IMR-90 (cell line): ENCODE results near the gene ACAP1. TPM values are rescaled to one million over a fixed set of nuclear protein-coding genes. Genes with fewer than 3 reads are reported as not detected.

Source experiments
- ATAC-seq: fragments of 200-7000 bp; cut with Tn5 transposase; 2 replicates; pipeline ENCODE4 v1.9.1; 2020; ENCODE audit warnings: low read depth, mild to moderate bottlenecking, moderate library complexity
- BruUV-seq: library from RNA; stranded (reverse); fragments of 400-500 nt; replicated peaks from 2 replicates; lab custom pipeline; 2021; lab: Mats Ljungman, UMichigan
- CTCF ChIA-PET: fragments of 300-600 bp; formaldehyde crosslinking; extraction: SDS; loops from one replicate; lab custom pipeline; 2021; ENCODE audit warnings: antibody characterized with exemption; lab: Yijun Ruan, JAX
- POLR2A ChIA-PET: fragments of 300-600 bp; sonication (Branson Sonifier 250); formaldehyde crosslinking; loops from one replicate; lab custom pipeline; 2022; ENCODE audit warnings: antibody characterized with exemption; ENCODE audit not compliant: unreplicated experiment; lab: Charles Lee
- DNase-seq: peaks from one replicate; pipeline ENCODE4 v3.0.0; 2013
- H2AFZ ChIP-seq: replicated peaks from 2 replicates; pipeline ENCODE3; 2013; ENCODE audit warnings: low read length, mild to moderate bottlenecking; ENCODE audit not compliant: poor library complexity
- H2AK5ac ChIP-seq: 2 replicates; pipeline ENCODE4 v1.6.1; 2013; ENCODE audit warnings: low read depth, low read length, inconsistent platforms
- H2AK9ac ChIP-seq: replicated peaks from 2 replicates; pipeline ENCODE3; 2013; ENCODE audit warnings: mild to moderate bottlenecking, low read depth, low read length, moderate library complexity; ENCODE audit not compliant: poor library complexity
- H2BK120ac ChIP-seq: 2 replicates; pipeline ENCODE4 v1.6.1; 2013; ENCODE audit warnings: low read depth, low read length, inconsistent platforms
- H2BK15ac ChIP-seq: 3 replicates; pipeline ENCODE4 v1.6.1; 2013; ENCODE audit warnings: low read depth, low read length, inconsistent platforms
- H2BK20ac ChIP-seq: 2 replicates; pipeline ENCODE4 v1.6.1; 2013; ENCODE audit warnings: low read depth, mild to moderate bottlenecking, inconsistent platforms, low read length, moderate library complexity
- H2BK5ac ChIP-seq: 2 replicates; pipeline ENCODE4 v1.6.1; 2013; ENCODE audit warnings: mild to moderate bottlenecking, low read depth, low read length, inconsistent platforms; ENCODE audit not compliant: poor library complexity, severe bottlenecking
- H3K14ac ChIP-seq: replicated peaks from 2 replicates; pipeline ENCODE4 v1.6.1; 2013; ENCODE audit warnings: low read depth, low read length, inconsistent platforms
- H3K18ac ChIP-seq: 2 replicates; pipeline ENCODE4 v1.6.1; 2013; ENCODE audit warnings: low read depth, low read length, control low read depth
- H3K23ac ChIP-seq: 2 replicates; pipeline ENCODE4 v1.6.1; 2013; ENCODE audit warnings: low read depth, low read length, inconsistent platforms
- H3K27ac ChIP-seq: 2 replicates; pipeline ENCODE4 v1.5.1; 2013; ENCODE audit warnings: mild to moderate bottlenecking, control low read depth, low read length; ENCODE audit not compliant: insufficient read depth
- H3K27me3 ChIP-seq: 2 replicates; pipeline ENCODE4 v1.6.1; 2013; ENCODE audit warnings: low read length; ENCODE audit not compliant: control insufficient read depth, insufficient read depth
- H3K36me3 ChIP-seq: 2 replicates; pipeline ENCODE4 v1.6.1; 2013; ENCODE audit warnings: low read length, mixed read lengths; ENCODE audit not compliant: control insufficient read depth, insufficient read depth
- H3K4ac ChIP-seq: 2 replicates; pipeline ENCODE4 v1.6.1; 2013; ENCODE audit warnings: low read depth, low read length, inconsistent platforms
- H3K4me1 ChIP-seq: 2 replicates; pipeline ENCODE4 v1.6.1; 2013; ENCODE audit warnings: low read length, mixed read lengths; ENCODE audit not compliant: control insufficient read depth, insufficient read depth
- H3K4me2 ChIP-seq: 2 replicates; pipeline ENCODE4 v1.6.1; 2013; ENCODE audit warnings: low read depth, mild to moderate bottlenecking, control low read depth, low read length, moderate library complexity
- H3K4me3 ChIP-seq: 2 replicates; pipeline ENCODE4 v1.5.1; 2013; ENCODE audit warnings: low read depth, mild to moderate bottlenecking, control low read depth, low read length, moderate library complexity; ENCODE audit not compliant: insufficient read depth
- H3K56ac ChIP-seq: 2 replicates; pipeline ENCODE4 v1.6.1; 2013; ENCODE audit warnings: low read length, inconsistent platforms; ENCODE audit not compliant: insufficient read depth; ENCODE audit errors: extremely low read depth
- H3K79me1 ChIP-seq, 2 experiments: 2 replicates each; pipeline ENCODE4 v1.6.1; 2013; ENCODE audit warnings: low read length in 2 of 2, inconsistent platforms in 1 of 2, low read depth in 1 of 2
- H3K9ac ChIP-seq: 2 replicates; pipeline ENCODE4 v1.6.1; 2013; ENCODE audit warnings: low read depth, low read length, control low read depth
- H3K9me1 ChIP-seq: 2 replicates; pipeline ENCODE4 v1.6.1; 2013; ENCODE audit warnings: low read length, inconsistent platforms; ENCODE audit not compliant: insufficient read depth
- H3K9me3 ChIP-seq: 2 replicates; pipeline ENCODE4 v1.6.1; 2013; ENCODE audit warnings: low read length; ENCODE audit not compliant: control insufficient read depth, insufficient read depth
- H4K20me1 ChIP-seq: 2 replicates; pipeline ENCODE4 v1.6.1; 2013; ENCODE audit warnings: low read length, inconsistent platforms; ENCODE audit not compliant: insufficient read depth
- H4K5ac ChIP-seq: 2 replicates; pipeline ENCODE4 v1.6.1; 2013; ENCODE audit warnings: mild to moderate bottlenecking, low read depth, low read length, control low read depth
- H4K8ac ChIP-seq, 2 experiments: 2 replicates each; pipeline ENCODE4 v1.6.1; 2013; ENCODE audit warnings: low read depth in 2 of 2, low read length in 2 of 2, control low read depth in 1 of 2, inconsistent platforms in 1 of 2
- H4K91ac ChIP-seq: 2 replicates; pipeline ENCODE4 v1.6.1; 2013; ENCODE audit warnings: low read depth, low read length, inconsistent platforms; ENCODE audit not compliant: insufficient read depth
- BHLHE40 ChIP-seq: fragments of 150-350 bp; IDR thresholded peaks from 2 replicates; pipeline ENCODE4 v1.6.1; 2016; ENCODE audit warnings: mild to moderate bottlenecking, low read depth, low read length
- CHD1 ChIP-seq: IDR thresholded peaks from 2 replicates; pipeline ENCODE4 v1.6.1; 2012; ENCODE audit warnings: low read depth, low read length, improper control_type of control experiment
- ELK1 ChIP-seq: fragments of 150-350 bp; IDR thresholded peaks from 2 replicates; pipeline ENCODE4 v1.6.1; 2016; ENCODE audit warnings: low read depth, mild to moderate bottlenecking, low read length, moderate library complexity, borderline replicate concordance
- MAFK ChIP-seq: IDR thresholded peaks from 2 replicates; pipeline ENCODE4 v1.6.1; 2012; ENCODE audit warnings: low read depth, low read length, improper control_type of control experiment
- SMC3 ChIP-seq: fragments of 150-350 bp; IDR thresholded peaks from 2 replicates; pipeline ENCODE4 v1.6.1; 2016; ENCODE audit warnings: low read depth, mild to moderate bottlenecking, antibody characterized with exemption, low read length, moderate library complexity
- WGBS, 2 experiments: methylation state at CpG; one replicate each; pipeline versions ENCODE4 v1.1.5 to v1.1.7; 2013; ENCODE audit warnings: missing lambda C conversion rate in 2 of 2; ENCODE audit not compliant: insufficient read length in 1 of 2; ENCODE audit errors: extremely low coverage in 2 of 2; 5-methylcytosine and 5-hydroxymethylcytosine counted together
- dilution Hi-C: fragments of 300-500 bp; cut with HindIII; formaldehyde crosslinking; loops from one replicate; pipeline ENCODE4 v1.14.3; 2018; ENCODE audit warnings: low sequenced_read_pairs; ENCODE audit not compliant: unreplicated experiment
- in situ Hi-C: fragments of 300-500 bp; cut with MboI; formaldehyde crosslinking; loops from 3 replicates; pipeline ENCODE4 v1.14.3; 2019; ENCODE audit warnings: low sequenced_read_pairs, inconsistent platforms, mixed read lengths
- intact Hi-C: fragments of 100-400 bp; cut with micrococcal nuclease; formaldehyde crosslinking; loops from 2 replicates; pipeline ENCODE4 v1.10.0; 2022
- polyA plus RNA-seq, 3 experiments: library from polyadenylated mRNA; depleted of rRNA; stranded (reverse); fragments of >200 nt; gene quantifications; 2 replicates each; pipeline ENCODE4 v1.2.3, GENCODE V29; 2012; ENCODE audit warnings: low replicate concordance in 1 of 3
- total RNA-seq: library from RNA; depleted of rRNA; stranded (reverse); fragments of >200 nt; gene quantifications from 2 replicates; pipeline ENCODE4 v1.2.3, GENCODE V29; 2012
- TF ChIP-seq, protein P1 (sequence below): conservative IDR thresholded peaks from 2 replicates; pipeline ENCODE4 v1.5.1; 2012; ENCODE audit warnings: mild to moderate bottlenecking, low read depth, low read length, improper control_type of control experiment

The ACAP1 gene
- total and polyA plus RNA-seq, 2 of the 4 experiments (the other 2 are of a cell fraction) = under 0.01 to 2.1 TPM

- Histone ChIP-seq H3K9ac (no peak overlapping the region), H4K8ac (no peak overlapping the region), H2BK20ac (no peak overlapping the region), H3K27ac (no peak overlapping the region), H3K4me1 (peaks cover 7% of the 10 kb centered on the region), H3K4ac (no peak overlapping the region), H3K23ac (no peak overlapping the region), H3K4me3 (no peak overlapping the region), H3K36me3 (peaks cover 67% of the 10 kb centered on the region), H3K9me3 (no peaks in the 10 kb centered on the region), H3K79me1 (peaks cover 9 to 21% of the 10 kb centered on the region in 2 experiments; a peak in 3 of 4 replicates), H2BK5ac (no peak overlapping the region), H3K18ac (no peak overlapping the region), H3K56ac (no peak overlapping the region), H4K5ac (no peak overlapping the region), H4K20me1 (peaks cover 16% of the 10 kb centered on the region), H2BK120ac (no peak overlapping the region), H2AFZ (no peak overlapping the region), H3K9me1 (0 out of 2 replicates have a peak, but pooled peaks cover 4% of the 10 kb centered on the region), H2AK9ac (no peak overlapping the region), H3K14ac (no peak overlapping the region), H2AK5ac (no peak overlapping the region), H2BK15ac (no peak overlapping the region), H3K27me3 (no peaks in the 10 kb centered on the region), H4K91ac (no peak overlapping the region), H3K4me2 (no peak overlapping the region)
- no TSS peak for BruUV-seq
- POLR2A ChIA-PET = no interaction called here
- intact Hi-C loops (no loop called here), in situ Hi-C loops (no loop called here), dilution Hi-C loops (no loop called here)
- ATAC-seq (no peak), DNase-seq (no peak)
- CTCF ChIA-PET = no interaction called here
- 95% methylated on average over 9 of the region's 13 CpGs; no CpG with 5 or more reads in 1 of the 2 experiments for WGBS, 2 experiments
- TF ChIP-seq SMC3 = no peak
- TF ChIP-seq ELK1 = no peak
- no peak for TF ChIP-seq MAFK
- no peak for TF ChIP-seq BHLHE40
- TF ChIP-seq, protein P1, sequence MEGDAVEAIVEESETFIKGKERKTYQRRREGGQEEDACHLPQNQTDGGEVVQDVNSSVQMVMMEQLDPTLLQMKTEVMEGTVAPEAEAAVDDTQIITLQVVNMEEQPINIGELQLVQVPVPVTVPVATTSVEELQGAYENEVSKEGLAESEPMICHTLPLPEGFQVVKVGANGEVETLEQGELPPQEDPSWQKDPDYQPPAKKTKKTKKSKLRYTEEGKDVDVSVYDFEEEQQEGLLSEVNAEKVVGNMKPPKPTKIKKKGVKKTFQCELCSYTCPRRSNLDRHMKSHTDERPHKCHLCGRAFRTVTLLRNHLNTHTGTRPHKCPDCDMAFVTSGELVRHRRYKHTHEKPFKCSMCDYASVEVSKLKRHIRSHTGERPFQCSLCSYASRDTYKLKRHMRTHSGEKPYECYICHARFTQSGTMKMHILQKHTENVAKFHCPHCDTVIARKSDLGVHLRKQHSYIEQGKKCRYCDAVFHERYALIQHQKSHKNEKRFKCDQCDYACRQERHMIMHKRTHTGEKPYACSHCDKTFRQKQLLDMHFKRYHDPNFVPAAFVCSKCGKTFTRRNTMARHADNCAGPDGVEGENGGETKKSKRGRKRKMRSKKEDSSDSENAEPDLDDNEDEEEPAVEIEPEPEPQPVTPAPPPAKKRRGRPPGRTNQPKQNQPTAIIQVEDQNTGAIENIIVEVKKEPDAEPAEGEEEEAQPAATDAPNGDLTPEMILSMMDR = no peak
- TF ChIP-seq CHD1 = no peak
These were observed 18.0 kb upstream of the ACAP1 start for GRCh38 chr17:7318121-7318860.
